ENCODE data around the gene ELMO1. TPM values are rescaled to one million over a fixed set of nuclear protein-coding genes. Genes with fewer than 3 reads are reported as not detected.

The ELMO1 gene
- total RNA-seq, 4 donors from 2014 or later, result 58.7 to 293 (median 81.0) TPM

- DNase-seq (ENCODE audit: low spot score), result no peak
- TF ChIP-seq CTCF (IDR thresholded peaks at IDR 0.05), result no peak
- no peak for ATAC-seq (ENCODE audit: low FRiP score)
These were observed 420.9 kb downstream of the ELMO1 start for GRCh38 chr7:37027557-37028341.

- no peak for TF ChIP-seq CTCF (IDR thresholded peaks at IDR 0.05)
- DNase-seq (ENCODE audit: low spot score) (no peak), ATAC-seq (ENCODE audit: low FRiP score) (no peak)
These were observed 421.6 kb downstream of the ELMO1 start for GRCh38 chr7:37027104-37027503.

- no peak for ATAC-seq (ENCODE audit: low FRiP score)
- TF ChIP-seq CTCF (IDR thresholded peaks at IDR 0.05), result no peak
- no peak for DNase-seq (ENCODE audit: low spot score)
These were observed 429.7 kb downstream of the ELMO1 start for GRCh38 chr7:37018954-37019353.

- no peak for DNase-seq (ENCODE audit: low spot score)
- ATAC-seq (ENCODE audit: low FRiP score), result no peak
- TF ChIP-seq CTCF (IDR thresholded peaks at IDR 0.05), result no peak
These were observed 432.4 kb downstream of the ELMO1 start for GRCh38 chr7:37016064-37016878.

GRCh38 chr7:37015353-37016034 lies 433.2 kb downstream of the ELMO1 start:
- ATAC-seq (ENCODE audit: low FRiP score) (no peak), DNase-seq (ENCODE audit: low spot score) (no peak)
- no peak for TF ChIP-seq CTCF (IDR thresholded peaks at IDR 0.05)

- no peak for DNase-seq (ENCODE audit: low spot score)
- ATAC-seq (ENCODE audit: low FRiP score), result no peak
- no peak for TF ChIP-seq CTCF (IDR thresholded peaks at IDR 0.05)
These were observed 434.9 kb downstream of the ELMO1 start for GRCh38 chr7:37013771-37014170.
